Stimulated activated CD8-positive, alpha-beta memory T cell treated with anti-CD3 and anti-CD28 coated beads, Interleukin-15, amount 100 ng/mL, for 1 hour (primary cell): ENCODE data around the gene SLC35B2.
"Not testable (repeated sequence)": the region's sequence is repeated elsewhere in the genome, so short reads cannot be mapped to it uniquely, and the experiment has no call there.

ENCODE experiments used
- DNase-seq: peaks from one replicate; pipeline ENCODE4 v3.0.0-alpha.2; 2020; ENCODE audit warnings: low read depth

The SLC35B2 gene

DNA sequence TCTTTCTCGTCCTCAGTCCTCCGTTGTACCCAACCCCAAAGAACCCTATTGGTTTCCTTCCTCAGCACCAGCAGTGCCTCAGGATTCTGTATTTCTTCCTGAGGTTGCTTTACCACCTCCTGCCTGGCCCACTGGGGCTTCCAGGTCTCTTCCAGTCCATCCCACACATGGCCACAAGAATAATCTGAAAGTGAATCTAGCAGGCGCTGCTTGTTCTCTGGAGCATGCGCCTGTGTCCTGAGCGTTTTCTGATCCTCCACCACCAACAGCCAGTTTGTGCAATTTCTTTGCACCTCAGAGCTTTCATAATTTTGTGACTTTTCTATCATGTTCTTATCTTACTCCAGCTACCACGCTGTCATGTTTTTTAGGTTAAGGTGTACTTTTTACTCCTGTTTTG lies 22.1 kb downstream of the SLC35B2 start:
- DNase-seq: no peak

DNA sequence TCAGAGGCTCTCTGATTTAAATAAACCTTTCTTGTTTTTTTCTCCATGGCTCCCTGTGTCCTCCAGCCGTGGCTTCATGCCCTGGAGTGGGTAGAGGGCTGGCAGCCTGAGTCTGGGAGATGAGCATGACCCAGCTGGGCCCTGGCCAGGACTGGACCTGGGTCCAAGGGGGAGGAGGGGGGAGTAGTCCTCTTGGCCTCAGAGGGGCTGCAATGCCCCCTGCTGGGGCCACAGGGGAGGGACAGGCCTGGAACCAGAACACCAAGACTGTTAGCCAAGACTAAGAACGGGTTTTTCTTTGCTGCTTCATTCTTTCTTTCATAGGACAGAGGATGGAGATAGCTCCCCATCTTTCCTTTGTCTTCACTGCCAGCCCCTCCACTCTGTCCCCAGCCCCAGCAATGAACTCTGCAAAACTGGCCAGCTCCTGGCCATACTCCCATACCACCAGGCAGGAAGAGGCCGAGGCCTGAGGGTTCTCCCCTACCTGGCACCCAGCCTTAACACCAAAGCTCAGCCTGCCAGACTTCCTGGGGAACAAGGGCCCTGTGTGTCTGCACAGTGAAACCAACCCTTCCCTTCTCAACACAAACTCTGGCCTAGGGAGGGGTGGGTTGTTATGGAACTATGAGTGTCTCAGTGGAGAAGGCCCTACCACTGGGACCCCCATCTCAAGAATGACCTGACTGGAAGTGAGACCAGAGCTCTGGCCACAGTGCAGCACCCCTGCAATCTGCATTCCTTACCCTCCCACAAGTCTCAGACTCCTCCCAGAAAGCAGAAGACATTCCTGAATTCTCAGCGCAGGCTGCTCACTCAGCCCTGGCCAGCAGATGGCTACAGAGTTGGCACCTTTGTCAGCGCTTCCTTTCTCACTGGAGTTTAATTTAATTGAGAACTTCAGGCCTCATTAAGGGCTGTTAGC lies 23.0 kb downstream of the SLC35B2 start:
- no peak for DNase-seq

DNA sequence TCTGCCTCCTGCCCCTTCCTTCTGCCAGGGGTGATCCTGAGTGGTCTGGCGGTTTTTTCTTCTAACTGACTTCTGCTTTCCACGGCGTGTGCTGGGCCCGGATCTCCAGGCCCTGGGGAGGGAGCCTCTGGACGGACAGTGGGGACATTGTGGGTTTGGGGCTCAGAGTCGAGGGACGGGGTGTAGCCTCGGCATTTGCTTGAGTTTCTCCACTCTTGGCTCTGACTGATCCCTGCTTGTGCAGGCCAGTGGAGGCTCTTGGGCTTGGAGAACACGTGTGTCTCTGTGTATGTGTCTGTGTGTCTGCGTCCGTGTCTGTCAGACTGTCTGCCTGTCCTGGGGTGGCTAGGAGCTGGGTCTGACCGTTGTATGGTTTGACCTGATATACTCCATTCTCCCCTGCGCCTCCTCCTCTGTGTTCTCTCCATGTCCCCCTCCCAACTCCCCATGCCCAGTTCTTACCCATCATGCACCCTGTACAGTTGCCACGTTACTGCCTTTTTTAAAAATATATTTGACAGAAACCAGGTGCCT lies 23.7 kb downstream of the SLC35B2 start:
- DNase-seq: no peak

- DNase-seq: no peak
Measured at GRCh38 chr6:44232676-44233566, 24.4 kb downstream of the SLC35B2 start.

GRCh38 chr6:44231426-44231825 lies 25.9 kb downstream of the SLC35B2 start:
- DNase-seq: not testable (repeated sequence)

- no peak for DNase-seq
Measured at GRCh38 chr6:44230034-44230675, 27.2 kb downstream of the SLC35B2 start.

DNA sequence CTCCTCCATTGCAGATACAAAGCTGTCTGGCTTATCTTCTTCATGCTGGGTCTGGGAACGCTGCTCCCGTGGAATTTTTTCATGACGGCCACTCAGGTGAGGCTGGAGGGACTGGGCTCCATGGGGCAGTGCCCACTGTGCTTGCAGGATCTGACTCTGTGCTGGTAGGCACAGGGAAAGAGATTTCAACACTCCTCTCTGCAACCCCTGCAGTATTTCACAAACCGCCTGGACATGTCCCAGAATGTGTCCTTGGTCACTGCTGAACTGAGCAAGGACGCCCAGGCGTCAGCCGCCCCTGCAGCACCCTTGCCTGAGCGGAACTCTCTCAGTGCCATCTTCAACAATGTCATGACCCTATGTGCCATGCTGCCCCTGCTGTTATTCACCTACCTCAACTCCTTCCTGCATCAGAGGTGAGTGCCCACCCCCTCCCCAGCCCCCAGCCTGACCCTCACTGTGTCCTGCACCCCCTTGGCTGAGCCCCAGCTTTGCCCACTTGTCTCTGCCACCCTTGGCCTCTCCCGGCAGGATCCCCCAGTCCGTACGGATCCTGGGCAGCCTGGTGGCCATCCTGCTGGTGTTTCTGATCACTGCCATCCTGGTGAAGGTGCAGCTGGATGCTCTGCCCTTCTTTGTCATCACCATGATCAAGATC lies 27.8 kb downstream of the SLC35B2 start:
- no peak for DNase-seq

DNA sequence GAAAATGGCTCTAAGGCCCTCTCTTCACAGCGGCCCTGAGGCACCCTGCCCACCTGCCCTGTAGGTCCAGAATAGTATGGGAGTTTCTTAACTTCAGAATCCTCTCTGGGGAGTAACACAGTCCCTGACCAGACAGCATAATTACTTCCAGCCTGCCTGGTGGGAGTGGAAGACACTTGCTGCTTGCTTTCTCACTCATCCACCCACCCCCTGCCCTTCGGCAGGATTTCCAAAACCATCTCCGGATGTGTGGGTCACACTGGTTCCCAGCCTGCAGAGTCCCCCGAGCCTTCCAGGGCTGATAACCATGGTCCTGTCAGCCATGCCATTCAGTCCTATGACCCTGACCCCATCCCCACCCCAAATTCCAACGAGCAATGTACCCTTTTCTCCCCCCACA lies 28.5 kb downstream of the SLC35B2 start:
- no peak for DNase-seq

DNA sequence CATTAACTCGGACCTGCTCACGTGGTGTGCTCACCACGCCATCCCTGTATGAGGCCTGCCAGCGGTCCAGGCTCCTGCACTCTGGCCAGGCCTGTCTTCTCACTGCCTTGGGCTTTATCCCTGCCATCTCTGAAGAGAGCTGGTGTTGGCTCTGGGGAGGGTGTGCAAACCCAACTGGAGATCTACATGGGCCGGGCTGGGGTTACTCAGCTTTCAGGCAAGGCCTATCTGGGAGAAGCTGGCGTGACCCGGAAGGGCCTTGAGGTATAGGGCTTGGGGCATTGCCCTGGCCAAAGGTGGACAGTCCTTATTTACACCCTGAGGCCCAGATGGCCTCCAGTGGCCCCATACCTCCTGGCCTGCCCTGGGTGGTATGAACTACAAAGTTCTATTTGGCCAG lies 28.9 kb downstream of the SLC35B2 start:
- DNase-seq: no peak

DNA sequence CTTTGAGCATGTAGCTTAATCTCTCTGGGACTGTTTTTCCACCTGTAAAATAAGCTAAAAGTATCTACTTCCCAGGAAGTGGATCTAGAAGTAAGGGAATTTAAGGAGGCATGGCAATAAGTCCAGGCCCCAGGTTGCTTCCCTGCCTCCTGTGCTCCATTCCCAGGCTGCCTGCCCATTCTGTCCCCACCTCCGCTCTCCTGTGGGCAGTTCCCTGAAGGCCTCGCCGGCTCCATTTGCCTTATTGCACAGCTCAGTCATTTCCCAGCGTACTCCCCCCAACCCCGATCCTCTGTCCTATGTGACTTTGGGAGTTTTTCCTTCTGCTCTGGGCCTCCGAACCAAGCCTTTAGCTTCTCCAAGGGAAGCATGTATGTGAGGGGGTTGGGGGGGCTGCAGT lies 29.3 kb downstream of the SLC35B2 start:
- DNase-seq: no peak

DNA sequence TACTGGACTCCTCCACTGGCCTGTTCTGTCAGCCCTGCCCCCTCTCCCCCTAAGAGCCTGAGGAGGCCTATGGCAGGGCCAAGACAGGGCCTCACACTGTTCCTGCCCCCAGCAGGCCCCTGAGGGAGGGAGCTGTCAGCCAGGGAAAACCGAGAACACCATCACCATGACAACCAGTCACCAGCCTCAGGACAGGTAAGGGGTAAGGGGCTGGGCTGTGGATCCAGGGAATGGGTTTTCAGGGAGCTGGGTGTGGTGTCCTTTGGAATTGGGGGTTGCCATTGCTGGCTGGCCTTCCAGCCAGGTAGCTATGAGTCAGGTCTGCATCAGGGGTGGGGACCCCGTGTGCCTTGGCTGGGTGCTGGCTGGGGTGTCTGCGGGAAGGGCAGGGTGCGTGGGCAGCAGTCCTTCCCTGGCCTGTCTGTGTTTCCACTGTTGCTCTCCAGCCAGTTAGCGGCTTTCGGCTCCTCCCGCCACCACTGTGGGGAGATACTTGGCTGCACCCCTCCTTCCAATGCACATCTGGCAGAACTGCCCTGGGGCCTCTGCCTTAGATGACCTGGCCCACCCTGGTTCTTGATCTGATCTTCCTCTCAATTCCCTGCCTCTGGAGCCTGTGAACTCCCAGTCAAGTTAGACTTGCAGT lies 30.1 kb downstream of the SLC35B2 start:
- no peak for DNase-seq

- DNase-seq: no peak
Measured at GRCh38 chr6:44226368-44227147, 30.8 kb downstream of the SLC35B2 start.

DNA sequence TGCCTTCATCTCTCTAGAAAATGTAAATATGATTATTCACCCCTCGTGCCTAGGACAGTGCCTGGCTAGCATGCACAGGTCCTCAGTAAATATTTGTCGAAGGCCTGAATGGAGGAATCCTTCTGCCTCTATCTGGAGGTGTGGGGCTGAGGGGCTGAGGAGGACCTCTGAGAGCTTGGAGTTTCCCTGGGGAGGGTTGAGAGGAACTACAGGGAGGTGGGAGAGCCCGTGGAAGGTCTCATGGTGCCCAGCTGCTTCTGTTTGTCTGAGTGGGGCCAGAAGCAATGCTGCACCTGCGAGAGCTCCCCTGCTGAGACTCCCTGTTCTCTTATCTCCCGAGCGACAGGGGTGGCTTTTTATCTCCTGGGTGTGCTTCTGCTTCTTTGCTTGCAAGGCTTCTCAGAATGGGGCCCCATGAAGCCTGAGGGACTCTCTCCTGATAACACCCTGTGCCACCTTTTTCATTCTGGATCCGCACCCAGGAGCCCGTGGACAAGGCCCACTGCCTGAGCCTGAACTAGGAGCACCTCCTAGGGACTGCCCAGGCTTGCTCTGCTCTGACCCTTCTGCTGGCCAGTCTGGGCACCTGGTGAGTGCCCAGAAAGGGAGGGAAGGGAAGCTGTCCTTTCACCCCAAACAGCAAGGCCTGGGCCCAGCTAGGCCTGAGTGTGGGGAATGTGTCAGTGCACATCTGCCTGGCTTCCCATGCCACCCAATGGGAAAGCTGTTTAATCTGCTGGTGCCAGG lies 31.6 kb downstream of the SLC35B2 start:
- no peak for DNase-seq

DNA sequence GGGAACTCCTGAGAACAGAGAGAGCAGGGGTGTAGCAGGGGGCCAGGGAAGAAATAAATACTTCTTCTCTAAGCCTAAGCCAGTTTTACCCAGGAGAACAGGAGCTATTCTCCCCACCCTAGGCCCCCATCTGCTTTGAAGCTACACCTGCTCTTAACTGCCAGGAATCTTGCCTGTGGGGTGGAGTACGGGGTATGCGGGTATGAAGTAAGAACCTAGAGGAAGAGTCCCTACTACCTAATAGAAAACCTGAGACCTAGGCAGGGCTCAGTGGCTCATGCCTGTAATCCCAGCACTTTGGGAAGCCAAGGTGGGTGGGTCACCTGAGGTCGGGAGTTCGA lies 32.4 kb downstream of the SLC35B2 start:
- DNase-seq: no peak

- DNase-seq: no peak
Measured at GRCh38 chr6:44224029-44224964, 33.0 kb downstream of the SLC35B2 start.

DNA sequence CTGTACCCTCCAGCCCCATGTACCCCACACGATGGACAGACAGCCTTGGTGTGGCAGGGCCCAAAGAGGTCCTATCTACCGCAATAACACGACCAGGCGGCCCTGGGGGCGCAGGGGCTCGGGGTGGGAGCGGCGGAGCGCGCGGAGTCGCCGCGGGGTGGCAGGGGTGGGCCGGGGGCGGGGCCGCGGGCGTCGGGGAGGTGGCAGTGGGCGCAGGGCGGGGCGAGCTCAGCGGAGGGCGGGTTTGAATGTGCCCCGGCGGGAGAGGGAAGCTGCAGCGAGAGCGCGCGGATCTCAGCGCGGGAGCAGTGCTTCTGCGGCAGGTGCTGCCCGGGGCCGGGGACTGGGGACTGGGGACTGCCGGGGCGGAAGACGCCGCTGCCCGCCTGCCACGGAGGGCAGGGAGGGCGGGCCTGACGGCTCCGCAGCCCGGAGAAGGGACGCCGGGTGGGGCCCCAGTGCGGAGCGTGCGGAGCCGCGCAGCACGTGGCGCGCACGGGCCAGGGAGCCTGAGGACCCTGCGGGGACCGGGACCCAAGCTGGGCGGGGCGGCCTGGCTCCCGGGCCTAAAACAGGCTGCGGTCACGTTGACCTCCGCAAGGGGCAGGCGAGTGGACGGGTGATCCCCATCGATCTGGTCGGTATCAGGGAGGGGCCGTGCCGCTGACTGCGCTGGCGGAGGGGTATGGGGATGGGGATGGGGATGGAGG lies 33.9 kb downstream of the SLC35B2 start, which contains the start of gene SLC29A1:
TSS of gene SLC29A1 (plus strand) at position 277 of the 710 bp plus-strand sequence. CDS start 3,719 bp downstream, outside the sequence.
- peak; percentile 63 for DNase-seq

- DNase-seq: no peak
Measured at GRCh38 chr6:44222486-44223318, 34.6 kb downstream of the SLC35B2 start.
